Measurements from ENCODE around the gene C3orf62.
"Not testable (repeated sequence)": the region's sequence is repeated elsewhere in the genome, so short reads cannot be mapped to it uniquely, and the experiment has no call there.

The C3orf62 gene

GRCh38 chr3:49269443-49270155, 7.4 kb downstream of the C3orf62 start:
- no peak for DNase-seq (ENCODE audit: low read depth)

DNA sequence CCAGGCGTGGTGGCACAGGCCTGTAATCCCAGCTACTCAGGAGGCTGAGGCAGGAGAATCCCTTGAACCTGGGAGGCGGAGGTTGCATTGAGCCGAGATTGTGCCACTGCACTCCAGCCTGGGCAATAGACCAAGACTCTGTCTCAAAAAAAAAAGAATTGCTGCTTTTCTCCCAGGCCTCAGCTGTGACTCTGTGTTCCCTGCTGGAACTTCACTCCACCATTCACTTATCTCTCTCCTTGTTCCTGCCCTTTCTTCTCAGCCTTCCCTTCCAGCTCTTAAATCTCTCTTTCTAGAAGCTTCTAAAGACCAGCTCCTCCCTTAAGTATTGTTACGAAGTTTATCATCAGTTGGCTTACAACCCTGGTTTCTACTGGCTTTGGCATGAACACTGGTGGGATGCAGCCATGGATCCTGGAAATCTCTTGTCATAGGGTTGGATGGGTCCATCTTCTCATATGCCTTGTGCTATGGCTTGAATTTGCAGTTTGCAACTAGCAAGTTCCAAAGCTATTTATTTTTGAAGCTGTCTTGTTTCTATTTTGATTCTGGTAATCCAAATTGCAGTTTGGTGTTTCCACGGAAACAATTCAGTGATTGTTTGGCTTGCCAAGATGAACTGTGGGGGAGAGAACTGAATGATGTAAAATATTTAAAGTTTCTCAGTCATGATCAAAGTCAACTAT, 10.5 kb downstream of the C3orf62 start:
- no peak for DNase-seq (ENCODE audit: low read depth)

GRCh38 chr3:49265661-49266386, 11.2 kb downstream of the C3orf62 start:
- no peak for DNase-seq (ENCODE audit: low read depth)

GRCh38 chr3:49263159-49263889, 13.7 kb downstream of the C3orf62 start:
- no peak for DNase-seq (ENCODE audit: low read depth)

GRCh38 chr3:49260806-49261324, 16.2 kb downstream of the C3orf62 start:
- no peak for DNase-seq (ENCODE audit: low read depth)

DNA sequence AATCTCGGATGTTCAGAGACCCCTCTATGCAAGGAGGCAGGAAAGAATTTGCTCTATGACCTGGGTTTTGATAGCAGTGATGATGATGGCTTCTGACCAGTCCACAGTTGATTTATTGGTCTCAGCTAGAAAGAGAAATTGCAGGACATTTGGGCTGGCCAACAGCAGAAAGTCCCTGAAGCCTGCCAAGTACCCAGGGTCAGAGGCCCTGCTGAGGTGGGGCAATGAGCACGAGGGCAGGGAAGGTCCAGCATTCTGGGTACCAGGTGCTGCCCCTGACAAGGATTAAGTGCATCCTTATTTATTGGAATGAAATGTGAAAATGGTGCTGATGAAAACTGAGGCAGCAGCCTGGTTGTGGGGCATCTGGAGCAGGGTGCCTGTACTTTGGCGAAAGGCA, 19.8 kb downstream of the C3orf62 start:
- DNase-seq (ENCODE audit: low read depth): no peak

GRCh38 chr3:49255718-49256511, 21.1 kb downstream of the C3orf62 start:
- DNase-seq (ENCODE audit: low read depth): no peak

DNA sequence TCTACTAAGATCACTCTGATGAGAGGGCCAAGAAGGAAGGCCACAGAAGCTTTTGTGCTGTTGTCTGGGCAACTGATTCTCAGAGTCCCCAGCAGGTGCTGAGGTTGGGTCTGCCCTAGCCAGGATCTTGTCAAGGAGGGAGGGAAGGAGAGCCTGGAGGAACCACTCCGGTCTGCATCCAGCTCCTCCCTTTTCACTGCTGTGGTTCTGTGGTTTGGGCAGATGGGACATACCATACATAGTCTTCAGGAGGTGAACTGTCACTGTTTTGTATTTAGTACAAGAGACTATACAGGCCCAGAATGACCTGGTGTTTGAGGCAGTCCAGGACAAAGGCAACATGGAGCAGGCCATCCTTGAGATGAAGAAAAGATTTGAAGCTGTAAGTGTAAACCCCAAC, 21.9 kb downstream of the C3orf62 start:
- DNase-seq (ENCODE audit: low read depth): no peak

DNA sequence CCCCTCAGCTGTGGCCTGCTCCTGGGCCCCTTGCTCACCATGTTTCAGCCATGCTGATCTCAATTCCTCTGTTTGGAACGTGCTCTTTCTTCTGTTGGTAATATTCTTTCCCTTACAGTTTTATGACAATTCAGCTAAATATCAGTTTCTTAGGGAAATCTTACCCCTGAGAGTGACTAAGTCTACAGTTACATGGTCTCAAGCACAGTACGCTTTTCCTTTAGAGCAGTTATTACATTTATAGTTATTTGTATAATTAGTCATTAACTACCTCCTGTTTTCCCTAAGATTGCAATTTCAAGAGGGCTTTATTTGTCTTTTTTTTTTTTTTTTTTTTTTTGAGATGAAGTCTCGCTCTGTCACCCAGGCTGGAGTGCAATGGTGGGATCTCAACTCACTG, 23.5 kb downstream of the C3orf62 start:
- no peak for DNase-seq (ENCODE audit: low read depth)

DNA sequence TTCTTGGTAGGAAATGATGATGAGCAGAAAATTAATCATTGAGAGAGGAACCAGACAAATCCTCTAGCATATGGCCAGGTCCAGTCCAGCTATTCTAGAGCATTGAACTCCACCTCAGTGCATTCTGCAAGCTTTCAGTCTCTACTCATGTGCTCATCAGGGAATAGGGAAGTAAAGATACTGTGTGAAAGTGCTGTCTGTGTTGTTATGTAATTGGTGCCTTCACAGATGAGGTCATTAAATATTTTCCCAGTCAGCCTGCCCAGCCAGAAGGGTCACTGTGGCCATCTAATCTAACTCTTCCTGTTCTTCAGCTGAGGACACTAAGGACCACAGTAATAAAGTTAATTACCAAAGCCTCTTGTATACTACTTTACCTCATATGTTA, 28.2 kb downstream of the C3orf62 start:
- no peak for DNase-seq (ENCODE audit: low read depth)

DNA sequence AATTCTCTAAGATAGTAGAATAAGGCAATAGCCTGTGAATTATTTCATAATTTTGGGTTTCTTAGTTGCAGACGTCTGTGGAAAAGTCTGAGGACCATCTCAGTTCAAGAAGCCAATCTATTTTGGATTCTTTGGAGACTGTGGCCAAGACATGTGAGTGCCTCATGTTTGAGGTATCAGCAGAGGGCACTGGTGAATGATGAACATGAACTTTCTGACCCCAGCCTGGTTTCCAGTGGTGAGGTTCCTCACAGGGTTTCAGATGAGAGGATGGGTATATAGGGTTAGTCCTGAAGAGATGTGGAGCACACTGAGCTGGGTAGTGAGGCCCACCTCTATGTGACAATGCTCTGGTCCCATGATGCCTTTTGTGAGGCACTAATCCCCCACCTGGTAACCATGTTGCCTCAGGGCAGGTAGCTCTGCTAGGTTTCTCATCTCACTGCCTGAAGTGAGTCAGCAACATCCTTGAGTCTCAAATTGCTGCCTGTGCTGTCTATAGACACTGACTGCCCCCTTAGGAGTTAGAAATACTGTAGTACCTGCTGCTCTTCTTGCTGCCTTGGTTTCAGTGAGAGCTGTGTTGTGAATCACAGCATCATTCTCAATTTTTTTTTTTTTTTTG, 32.3 kb downstream of the C3orf62 start:
- DNase-seq (ENCODE audit: low read depth): no peak

- not testable (repeated sequence) for DNase-seq (ENCODE audit: low read depth)
Observed at GRCh38 chr3:49240091-49240490, 36.9 kb downstream of the C3orf62 start.

DNA sequence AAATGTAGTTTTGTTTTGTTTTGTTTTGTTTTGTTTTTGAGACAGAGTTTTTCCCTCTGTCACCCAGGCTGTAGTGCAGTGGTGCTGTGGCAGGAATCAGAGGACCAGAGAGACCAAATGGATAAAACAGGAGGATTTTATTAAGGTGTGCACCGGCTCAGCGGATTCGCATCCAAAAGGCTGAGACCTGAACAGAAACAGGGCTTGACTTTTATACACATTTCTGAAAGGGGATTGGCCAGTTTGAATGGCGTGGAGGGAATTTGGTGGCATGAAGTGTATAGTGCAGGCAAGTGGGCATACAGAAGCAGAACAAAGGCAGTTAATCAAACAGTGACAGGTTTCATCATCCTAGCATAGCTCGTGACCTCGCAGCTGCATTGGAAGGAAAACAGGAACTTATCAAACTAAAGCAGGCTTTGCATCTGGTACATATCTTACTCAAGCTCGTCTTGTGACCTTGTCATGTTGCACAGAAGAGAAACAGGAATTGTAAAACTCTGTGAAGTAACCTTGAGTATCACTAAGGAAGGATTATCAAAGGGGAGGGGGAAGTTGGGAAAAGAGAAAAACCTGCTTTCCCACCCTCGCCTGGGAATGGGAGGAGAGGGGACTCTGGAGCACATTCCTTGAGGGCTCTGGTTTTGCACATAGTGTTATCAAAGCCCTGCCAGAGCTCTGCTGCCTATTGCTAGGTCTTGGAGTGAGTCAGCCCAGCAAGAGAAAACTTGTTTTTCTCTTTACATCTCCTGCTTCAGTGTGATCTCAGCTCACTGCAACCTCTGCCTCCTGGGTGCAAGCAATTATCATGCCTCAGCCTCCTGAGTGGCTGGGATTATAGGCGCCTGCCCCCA, 38.5 kb downstream of the C3orf62 start:
- DNase-seq (ENCODE audit: low read depth): no peak

DNA sequence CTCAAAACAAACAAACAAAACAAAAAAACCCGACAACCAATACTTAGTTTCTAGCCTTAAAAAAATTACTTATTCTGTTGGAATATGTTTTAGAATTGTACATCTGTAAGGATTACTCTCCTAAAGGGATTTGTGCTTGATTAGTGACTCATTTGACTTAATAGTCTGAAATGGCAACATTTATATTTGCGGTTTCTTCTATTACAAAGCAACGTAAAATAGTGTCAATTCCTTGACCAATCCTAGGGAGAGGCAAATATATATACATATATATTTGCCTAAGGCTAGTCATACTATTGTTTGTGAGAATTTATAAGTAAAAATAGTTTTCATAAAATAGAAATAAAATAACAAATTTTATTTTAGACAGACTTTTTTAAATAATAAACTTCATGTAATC, 39.7 kb downstream of the C3orf62 start:
- no peak for DNase-seq (ENCODE audit: low read depth)

DNA sequence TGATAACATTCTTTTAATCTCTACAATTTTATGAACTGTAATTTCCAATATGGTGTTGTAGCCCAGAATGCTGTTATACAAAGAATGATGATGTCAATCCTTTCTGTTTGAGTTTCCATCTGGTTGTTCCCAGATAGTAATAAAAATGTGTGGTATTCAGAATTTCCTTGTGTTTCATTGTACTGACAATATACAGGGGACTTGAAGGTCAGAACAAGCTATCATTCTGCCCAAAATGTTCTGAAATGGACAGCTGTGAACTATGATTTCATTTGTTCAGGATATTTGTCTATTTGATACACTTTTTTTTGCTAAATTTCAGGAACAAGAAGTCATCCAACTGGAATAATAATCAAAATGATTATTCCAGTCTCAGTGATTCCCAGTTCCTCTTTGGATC, 40.8 kb downstream of the C3orf62 start:
- no peak for DNase-seq (ENCODE audit: low read depth)

DNA sequence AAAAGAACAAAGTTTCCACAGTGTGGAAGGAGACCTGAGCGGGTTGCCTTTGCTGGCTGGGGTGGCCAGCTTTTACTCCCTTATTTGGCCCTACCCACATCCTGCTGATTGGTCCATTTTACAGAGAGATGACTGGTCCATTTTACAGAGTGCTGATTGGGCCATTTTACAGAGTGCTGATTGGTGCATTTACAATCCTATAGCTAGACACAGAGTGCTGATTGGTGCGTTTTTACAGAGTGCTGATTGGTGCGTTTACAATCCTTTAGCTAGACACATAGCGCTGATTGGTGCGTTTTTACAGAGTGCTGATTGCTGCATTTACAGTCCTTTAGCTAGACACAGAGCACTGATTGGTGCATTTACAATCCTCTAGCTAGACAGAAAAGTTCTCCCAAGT, 48.2 kb downstream of the C3orf62 start:
- DNase-seq (ENCODE audit: low read depth): not testable (repeated sequence)

- no peak for DNase-seq (ENCODE audit: low read depth)
Observed at GRCh38 chr3:49222002-49222401, 55.0 kb downstream of the C3orf62 start.

GRCh38 chr3:49220985-49221563, 56.0 kb downstream of the C3orf62 start:
- DNase-seq (ENCODE audit: low read depth): not testable (repeated sequence)

- DNase-seq (ENCODE audit: low read depth): no peak
Observed at GRCh38 chr3:49219132-49219531, 57.9 kb downstream of the C3orf62 start.
